Measurements from ENCODE around the gene ADAM8. TPM values are rescaled to one million over a fixed set of nuclear protein-coding genes. Genes with fewer than 3 reads are reported as not detected.
"Not testable (repeated sequence)": the region's sequence is repeated elsewhere in the genome, so short reads cannot be mapped to it uniquely, and the experiment has no call there.

ADAM8 gene
- total RNA-seq, 1 donor from 2014 or later: 123 TPM

DNA sequence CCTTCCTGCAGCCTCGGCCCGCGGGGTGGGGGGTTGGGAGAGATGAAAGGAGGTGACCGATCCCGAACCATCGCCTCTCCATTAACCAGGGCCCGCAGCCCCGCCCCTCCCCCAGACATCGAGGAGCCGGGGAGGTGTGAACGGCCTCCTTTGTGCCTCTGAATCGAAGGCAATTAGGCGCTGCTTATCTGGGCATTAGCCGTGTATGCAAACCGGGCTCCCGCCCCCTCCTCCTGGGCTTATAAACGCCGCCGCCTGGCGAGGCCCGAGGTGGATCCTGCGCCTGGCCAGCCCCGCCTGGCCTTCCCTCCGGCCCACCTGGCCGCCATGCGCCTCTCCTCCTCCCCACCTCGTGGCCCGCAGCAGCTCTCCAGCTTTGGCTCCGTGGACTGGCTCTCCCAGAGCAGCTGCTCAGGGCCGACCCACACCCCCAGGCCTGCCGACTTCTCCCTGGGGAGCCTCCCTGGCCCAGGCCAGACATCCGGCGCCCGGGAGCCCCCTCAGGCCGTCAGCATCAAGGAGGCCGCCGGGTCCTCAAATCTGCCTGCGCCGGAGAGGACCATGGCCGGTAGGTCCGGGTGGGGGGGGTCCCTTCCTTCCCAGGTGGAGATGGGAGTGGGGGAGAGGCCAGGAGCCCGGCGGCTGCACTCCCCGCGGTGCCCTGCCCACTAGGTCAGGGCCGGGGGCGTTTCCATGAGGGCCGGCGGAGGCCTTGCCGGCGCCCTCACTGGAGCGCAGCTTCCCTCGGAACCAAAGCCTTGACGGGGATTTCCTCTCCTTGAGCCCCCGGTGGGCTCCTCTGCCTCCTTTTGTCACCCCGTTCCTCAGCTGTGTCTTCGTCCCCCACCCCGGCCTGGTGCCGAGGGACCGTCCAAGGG lies 38.8 kb downstream of the ADAM8 start, which contains the start of gene VENTX:
Gene VENTX, plus strand, starts transcription at position 268 of the 878 bp plus-strand sequence. Its CDS starts 60 bp downstream, at position 328.
- TF ChIP-seq, protein P1, sequence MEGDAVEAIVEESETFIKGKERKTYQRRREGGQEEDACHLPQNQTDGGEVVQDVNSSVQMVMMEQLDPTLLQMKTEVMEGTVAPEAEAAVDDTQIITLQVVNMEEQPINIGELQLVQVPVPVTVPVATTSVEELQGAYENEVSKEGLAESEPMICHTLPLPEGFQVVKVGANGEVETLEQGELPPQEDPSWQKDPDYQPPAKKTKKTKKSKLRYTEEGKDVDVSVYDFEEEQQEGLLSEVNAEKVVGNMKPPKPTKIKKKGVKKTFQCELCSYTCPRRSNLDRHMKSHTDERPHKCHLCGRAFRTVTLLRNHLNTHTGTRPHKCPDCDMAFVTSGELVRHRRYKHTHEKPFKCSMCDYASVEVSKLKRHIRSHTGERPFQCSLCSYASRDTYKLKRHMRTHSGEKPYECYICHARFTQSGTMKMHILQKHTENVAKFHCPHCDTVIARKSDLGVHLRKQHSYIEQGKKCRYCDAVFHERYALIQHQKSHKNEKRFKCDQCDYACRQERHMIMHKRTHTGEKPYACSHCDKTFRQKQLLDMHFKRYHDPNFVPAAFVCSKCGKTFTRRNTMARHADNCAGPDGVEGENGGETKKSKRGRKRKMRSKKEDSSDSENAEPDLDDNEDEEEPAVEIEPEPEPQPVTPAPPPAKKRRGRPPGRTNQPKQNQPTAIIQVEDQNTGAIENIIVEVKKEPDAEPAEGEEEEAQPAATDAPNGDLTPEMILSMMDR (IDR thresholded peaks at IDR 0.05; ENCODE audit: insufficient read depth, low read length, poor library complexity, severe bottlenecking): no peak
- no peak for DNase-seq (ENCODE audit: low read depth)
- Histone ChIP-seq H3K4me3 (ENCODE audit: low read depth, low read length) (no peak within 1 kb of the TSS), H3K36me3 (ENCODE audit: control insufficient read depth, insufficient read depth, low read length) (no peaks in the 10 kb centered on the region), H3K27me3 (ENCODE audit: control insufficient read depth, insufficient read depth, low read length) (peaks cover 83% of the 10 kb centered on the region)

DNA sequence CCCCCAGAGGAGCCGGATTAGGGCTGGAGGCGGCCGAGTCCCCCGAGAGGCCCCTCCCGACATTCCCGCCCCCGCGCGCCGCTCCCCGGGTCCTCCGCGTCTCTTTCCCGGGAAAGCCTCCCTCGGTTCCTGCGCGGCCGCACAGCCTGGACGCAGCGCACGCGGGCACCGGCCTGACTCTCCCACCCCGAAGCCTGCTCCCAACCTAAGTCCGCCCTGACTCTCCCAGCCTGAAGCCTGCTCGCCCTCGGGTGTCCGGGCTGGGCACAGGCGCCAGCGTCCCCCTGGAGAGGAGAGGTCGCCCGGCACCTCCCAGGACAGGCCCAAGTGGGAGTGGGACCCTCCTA lies 39.5 kb downstream of the ADAM8 start:
- peaks cover 84% of the 10 kb centered on the region for H3K27me3 ChIP-seq (ENCODE audit: control insufficient read depth, insufficient read depth, low read length)

DNA sequence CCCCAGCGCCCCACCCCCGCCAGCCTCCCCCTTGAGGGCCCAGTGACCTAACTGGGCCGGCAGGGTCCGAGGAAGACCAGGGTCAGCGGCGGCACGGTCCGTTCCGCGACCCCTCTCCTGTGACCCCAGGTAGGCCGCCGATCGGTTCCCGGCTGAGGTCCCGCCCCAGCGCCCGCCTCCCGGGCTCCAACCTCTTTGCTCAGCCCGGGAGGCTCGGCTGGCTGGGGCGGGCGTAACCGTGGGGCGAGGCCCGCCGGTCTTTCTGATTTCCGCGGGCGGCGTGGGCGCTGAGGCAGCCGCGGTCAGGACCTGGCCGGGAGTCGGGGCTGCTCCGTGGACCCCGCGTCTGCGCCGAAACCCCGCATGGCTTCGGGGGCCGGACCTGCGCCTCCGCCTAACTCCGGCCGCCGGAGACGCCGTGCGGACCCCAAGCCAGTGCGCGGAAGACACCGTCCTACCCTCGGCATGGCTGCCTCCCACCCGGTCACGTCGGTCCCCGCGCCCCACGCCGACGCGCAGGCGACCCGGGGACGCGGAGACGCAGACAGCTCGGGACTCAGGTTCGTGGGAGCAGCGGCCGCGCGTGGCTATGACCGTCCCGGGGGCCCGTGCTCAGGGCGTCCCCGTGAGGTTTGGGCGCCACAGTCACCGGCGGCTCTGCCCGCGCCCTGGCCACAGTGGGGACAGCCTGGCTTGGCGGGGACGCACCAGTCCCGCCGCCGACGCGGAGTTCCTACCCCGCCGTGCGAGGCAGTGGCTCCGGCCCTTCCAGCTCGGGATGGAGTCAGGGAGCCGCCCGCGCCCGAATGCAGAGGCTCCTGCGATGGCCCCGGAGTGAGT lies 40.0 kb downstream of the ADAM8 start:
- no peak for DNase-seq (ENCODE audit: low read depth)
- Histone ChIP-seq H3K27me3 (ENCODE audit: control insufficient read depth, insufficient read depth, low read length) (peaks cover 84% of the 10 kb centered on the region), H3K36me3 (ENCODE audit: control insufficient read depth, insufficient read depth, low read length) (no peaks in the 10 kb centered on the region), H3K4me3 (ENCODE audit: low read depth, low read length) (no peak overlapping the region)
- TF ChIP-seq, protein P1 (IDR thresholded peaks at IDR 0.05; ENCODE audit: insufficient read depth, low read length, poor library complexity, severe bottlenecking): no peak

More for the DNA sequence above, 39.5 kb downstream of the ADAM8 start:
- no peak for DNase-seq (ENCODE audit: low read depth)
- Histone ChIP-seq H3K36me3 (ENCODE audit: control insufficient read depth, insufficient read depth, low read length) (no peaks in the 10 kb centered on the region), H3K4me3 (ENCODE audit: low read depth, low read length) (no peak overlapping the region)
- TF ChIP-seq, protein P1 (IDR thresholded peaks at IDR 0.05; ENCODE audit: insufficient read depth, low read length, poor library complexity, severe bottlenecking): no peak

DNA sequence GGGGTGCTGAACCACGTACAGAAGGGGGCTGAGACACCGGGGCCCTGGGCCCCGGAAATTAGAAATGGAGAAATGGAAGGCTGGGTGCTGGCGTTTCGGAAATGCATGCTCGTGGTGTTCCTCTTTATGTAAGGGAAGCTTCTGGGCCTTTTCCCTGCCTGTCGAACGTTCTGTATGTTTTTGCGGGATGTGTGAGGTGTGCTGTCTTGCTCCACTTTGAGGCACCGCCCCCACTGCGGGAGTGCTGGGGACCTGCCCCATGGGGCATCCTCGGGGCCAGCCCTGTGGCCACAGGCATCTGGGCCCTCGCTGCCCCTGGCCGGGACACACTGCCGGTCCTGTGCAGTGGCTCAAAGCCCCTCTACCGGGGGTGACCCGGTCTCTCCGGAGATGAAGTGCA lies 40.7 kb downstream of the ADAM8 start:
- peaks cover 83% of the 10 kb centered on the region for H3K27me3 ChIP-seq (ENCODE audit: control insufficient read depth, insufficient read depth, low read length)
- DNase-seq (ENCODE audit: low read depth): no peak
- TF ChIP-seq, protein P1 (IDR thresholded peaks at IDR 0.05; ENCODE audit: insufficient read depth, low read length, poor library complexity, severe bottlenecking): no peak
- H3K4me3 ChIP-seq (ENCODE audit: low read depth, low read length): no peak overlapping the region
- no peaks in the 10 kb centered on the region for H3K36me3 ChIP-seq (ENCODE audit: control insufficient read depth, insufficient read depth, low read length)

DNA sequence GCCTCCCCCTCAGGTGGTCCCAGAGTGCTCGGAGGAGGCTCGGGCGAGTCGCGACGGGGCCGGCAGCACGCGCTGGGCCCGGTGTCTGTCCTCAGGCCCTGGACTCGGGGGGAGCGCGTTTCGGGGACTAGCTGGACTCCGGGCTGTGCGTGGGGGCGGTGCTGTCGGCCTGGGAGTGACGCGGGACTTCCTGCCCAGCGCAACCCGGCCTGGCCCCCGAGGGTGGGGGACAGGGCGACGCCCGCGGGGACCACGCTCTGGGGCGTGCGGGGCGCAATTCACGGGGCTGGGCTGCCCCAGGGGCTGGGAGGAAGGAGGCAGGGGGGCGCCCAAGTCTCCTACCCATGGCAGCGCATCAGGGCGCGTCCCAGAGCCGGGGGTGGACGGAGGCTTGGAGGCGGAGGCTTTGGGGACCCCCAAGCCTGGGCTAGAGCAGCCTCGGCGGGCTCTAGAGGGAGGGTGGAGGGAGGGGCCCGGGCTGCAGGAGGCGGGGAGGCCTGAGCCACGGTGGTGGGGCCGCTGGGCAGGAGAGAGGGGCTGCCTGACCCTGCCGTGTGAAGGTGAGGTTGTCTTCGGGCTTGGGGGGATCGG lies 41.3 kb downstream of the ADAM8 start:
- peaks cover 87% of the 10 kb centered on the region for H3K27me3 ChIP-seq (ENCODE audit: control insufficient read depth, insufficient read depth, low read length)
- TF ChIP-seq, protein P1 (IDR thresholded peaks at IDR 0.05; ENCODE audit: insufficient read depth, low read length, poor library complexity, severe bottlenecking): no peak

DNA sequence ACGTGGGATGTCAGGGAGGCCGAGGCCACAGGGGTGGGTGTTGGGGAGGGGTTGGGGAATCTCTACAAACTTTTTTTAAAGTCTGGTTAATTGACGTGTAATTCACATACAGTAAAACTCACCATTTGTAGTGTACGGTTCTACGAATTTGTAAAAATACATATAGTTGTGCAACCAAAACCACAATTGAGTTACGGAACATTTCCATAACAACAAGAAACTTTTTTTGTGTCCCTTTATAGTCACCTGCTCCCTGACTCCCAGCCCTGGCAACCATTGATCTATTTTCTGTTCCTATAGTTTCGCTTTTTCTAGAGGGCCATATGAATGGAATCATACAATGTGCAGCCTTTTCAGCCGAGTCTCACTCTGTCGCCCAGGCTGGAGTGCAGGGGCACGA lies 41.9 kb downstream of the ADAM8 start:
- not testable (repeated sequence) for H3K4me3 ChIP-seq (ENCODE audit: low read depth, low read length); DNase-seq (ENCODE audit: low read depth); H3K36me3 ChIP-seq (ENCODE audit: control insufficient read depth, insufficient read depth, low read length)
- H3K27me3 ChIP-seq (ENCODE audit: control insufficient read depth, insufficient read depth, low read length): peaks cover 85% of the 10 kb centered on the region

More for the DNA sequence above, 41.3 kb downstream of the ADAM8 start:
- H3K4me3 ChIP-seq (ENCODE audit: low read depth, low read length): no peak overlapping the region
- H3K36me3 ChIP-seq (ENCODE audit: control insufficient read depth, insufficient read depth, low read length): no peaks in the 10 kb centered on the region
- DNase-seq (ENCODE audit: low read depth): no peak

Measured in kidney epithelial cell (primary cell).